Prostate gland (tissue), 2 donors: Measurements from ENCODE around the gene ELMO3.

Experiments
- CTCF ChIP-seq, 4 experiments: fragments of 200-600 bp in 2 of 4; fragments of 450-650 bp in 2 of 4; sonication (generic) in 2 of 4; IDR thresholded peaks; 1 replicate in 3 of 4; 2 replicates in 1 of 4; pipeline ENCODE4 v1.5.1; 2016 to 2019; ENCODE audit warnings: antibody characterized with exemption in 4 of 4, mild to moderate bottlenecking in 2 of 4, moderate library complexity in 2 of 4
- POLR2AphosphoS5 ChIP-seq: sonication (generic); formaldehyde crosslinking; IDR thresholded peaks from one replicate; pipeline ENCODE4 v1.6.1; 2017; ENCODE audit warnings: antibody characterized with exemption

DNA sequence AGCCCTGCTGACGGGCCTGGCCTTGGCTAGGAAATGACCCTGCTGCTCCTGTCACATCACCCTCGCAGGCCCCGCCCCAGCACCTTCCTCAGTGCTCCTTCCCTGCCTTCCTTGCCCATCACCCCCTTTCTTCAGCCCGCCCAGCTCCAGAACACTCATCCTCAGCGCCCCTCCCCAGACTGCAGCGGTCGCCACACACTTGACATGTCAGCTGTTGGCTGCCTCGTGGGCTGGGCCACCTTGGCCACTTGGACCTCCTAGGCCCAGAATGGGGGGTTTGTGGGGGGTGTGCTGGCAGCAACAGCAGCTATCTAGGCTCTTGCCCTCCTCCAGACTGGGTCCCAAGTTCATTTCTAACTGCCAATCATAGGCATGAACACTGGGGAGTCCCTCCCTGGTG lies 10.6 kb downstream of the ELMO3 start:
- no peak for TF ChIP-seq CTCF (IDR thresholded peaks at IDR 0.05)
- no peak for TF ChIP-seq POLR2AphosphoS5
